NCI-H1048 (cell line): Measurements from ENCODE around the gene DAPK3.
A peak's percentile ranks its signal among the peaks of the same experiment; 100 is the strongest.
"Not testable (repeated sequence)": the region's sequence is repeated elsewhere in the genome, so short reads cannot be mapped to it uniquely, and the experiment has no call there.

Source experiments
- DNase-seq: peaks from one replicate; lab custom pipeline; 2025; lab: John Stamatoyannopoulos, UW

Gene DAPK3

DNA sequence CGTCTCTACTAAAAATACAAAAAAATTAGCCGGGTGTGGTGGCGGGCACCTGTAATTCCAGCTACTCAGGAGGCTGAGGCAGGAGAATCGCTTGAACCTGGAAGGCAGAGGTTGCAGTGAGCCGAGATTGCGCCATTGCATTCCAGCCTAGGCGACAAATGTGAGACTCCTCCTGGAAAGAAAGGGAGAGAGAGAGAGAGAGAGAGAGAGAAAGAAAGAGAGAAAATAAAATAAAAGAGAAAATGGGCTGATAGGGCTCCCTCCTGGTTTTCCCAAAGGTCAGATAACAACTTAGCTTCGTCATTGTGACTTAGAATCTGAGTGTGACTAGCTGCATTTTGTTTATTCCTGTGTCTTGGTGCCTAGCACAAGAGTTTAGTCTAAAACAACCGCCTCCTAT lies 34.5 kb upstream of the DAPK3 start:
- DNase-seq: not testable (repeated sequence)

- DNase-seq: not testable (repeated sequence)
Observed at GRCh38 chr19:4000798-4001197, 29.9 kb upstream of the DAPK3 start.

DNA sequence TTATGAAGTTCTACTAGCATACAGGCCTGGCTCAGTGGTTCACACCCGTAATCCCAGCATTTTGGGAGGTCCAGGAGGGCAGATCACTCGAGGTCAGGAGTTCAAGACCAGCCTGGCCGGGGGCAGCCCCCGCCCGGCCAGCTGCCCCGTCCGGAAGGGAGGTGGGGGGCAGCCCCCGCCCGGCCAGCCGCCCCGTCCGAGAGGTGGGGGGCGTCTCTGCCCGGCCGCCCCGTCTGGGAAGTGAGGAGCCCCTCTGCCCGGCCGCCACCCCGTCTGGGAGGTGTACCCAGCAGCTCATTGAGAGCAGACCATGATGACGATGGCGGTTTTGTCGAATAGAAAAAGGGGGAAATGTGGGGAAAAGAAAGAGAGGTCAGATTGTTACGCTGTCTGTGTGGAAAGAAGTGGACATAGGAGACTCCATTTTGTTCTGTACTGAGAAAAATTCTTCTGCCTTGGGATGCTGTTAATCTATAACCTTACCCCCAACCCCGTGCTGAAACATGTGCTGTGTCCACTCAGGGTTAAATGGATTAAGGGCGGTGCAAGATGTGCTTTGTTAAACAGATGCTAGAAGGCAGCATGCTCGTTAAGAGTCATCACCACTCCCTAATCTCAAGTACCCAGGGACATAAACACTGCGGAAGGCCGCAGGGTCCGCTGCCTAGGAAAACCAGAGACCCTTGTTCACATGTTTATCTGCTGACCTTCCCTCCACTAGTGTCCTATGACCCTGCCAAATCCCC lies 27.9 kb upstream of the DAPK3 start:
- DNase-seq: not testable (repeated sequence)

GRCh38 chr19:3995607-3996006 lies 24.7 kb upstream of the DAPK3 start:
- no peak for DNase-seq

- DNase-seq: no peak
Observed at GRCh38 chr19:3990815-3991117, 19.9 kb upstream of the DAPK3 start.

DNA sequence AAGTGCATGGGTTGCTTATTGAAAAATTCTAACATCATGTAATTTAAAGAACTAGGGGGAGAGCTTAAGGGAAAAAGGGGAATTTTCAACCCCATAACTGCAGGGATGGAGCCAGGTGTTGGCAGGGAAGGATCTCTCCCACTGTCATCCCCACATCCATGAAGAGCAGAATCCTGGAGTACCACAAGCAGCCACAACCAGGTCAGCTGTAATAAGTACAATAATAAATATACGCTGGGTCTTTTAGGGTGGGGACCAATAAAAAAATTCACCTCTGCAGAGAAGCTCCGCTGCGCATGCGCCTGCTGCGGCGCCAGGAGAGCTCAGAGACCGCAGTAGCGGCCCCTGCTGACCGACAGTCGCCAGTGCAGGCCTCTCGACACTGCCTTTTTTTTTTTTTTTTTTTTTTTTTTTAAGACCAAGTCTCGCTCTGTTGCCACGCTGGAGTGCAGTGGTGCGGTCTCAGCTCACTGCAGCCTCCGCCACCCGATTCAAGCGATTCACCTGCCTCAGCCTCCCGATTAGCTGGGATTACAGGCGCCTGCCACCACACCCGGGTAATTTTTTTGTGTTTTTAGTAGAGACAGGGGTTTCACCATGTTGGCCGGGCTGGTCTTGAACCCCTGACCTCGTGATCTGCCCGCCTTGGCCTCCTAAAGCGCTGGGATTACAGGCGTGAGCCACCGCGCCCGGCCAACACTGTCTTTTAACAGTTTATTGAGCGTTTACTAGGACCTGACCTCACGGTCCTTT lies 16.9 kb upstream of the DAPK3 start:
- peak; percentile 84 for DNase-seq

DNA sequence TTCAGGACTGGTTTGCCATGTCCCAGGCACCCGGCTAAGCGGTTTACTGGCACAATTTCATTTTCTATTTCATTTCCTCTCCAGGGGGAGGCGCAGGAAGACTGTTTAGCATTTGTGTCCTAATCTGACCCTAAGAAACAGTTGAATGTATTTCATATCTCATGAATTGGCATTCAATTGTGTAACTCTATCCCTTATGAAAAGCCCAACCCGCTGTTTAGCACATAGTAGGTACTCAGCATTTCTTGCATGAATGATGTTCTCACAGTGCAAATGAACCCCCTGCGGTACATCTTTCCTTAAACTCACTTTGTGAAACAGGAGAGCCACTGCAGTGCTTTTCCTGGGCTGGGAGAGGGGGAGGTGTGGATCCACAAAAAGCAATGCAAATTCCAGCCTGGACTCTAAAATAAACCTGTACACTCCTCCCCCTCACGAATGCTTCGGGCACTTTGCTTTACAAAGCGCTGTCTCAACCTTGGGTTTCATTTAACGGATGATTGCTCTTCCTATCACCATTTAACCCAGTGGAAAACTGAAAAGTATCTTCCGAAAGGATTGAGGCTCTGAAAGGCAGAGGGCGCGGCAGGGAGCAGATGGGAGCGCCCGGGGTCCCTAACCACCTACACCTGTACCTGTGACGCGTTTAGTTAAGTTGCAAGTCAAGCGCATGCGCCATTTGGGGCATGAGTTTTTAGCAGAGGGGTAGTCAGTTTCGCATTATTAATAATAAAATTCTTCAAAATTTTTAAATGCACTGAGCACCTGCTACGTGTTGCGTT lies 15.6 kb upstream of the DAPK3 start:
- DNase-seq: peak; percentile 71

GRCh38 chr19:3985643-3986259 lies 14.9 kb upstream of the DAPK3 start:
- DNase-seq: no peak

DNA sequence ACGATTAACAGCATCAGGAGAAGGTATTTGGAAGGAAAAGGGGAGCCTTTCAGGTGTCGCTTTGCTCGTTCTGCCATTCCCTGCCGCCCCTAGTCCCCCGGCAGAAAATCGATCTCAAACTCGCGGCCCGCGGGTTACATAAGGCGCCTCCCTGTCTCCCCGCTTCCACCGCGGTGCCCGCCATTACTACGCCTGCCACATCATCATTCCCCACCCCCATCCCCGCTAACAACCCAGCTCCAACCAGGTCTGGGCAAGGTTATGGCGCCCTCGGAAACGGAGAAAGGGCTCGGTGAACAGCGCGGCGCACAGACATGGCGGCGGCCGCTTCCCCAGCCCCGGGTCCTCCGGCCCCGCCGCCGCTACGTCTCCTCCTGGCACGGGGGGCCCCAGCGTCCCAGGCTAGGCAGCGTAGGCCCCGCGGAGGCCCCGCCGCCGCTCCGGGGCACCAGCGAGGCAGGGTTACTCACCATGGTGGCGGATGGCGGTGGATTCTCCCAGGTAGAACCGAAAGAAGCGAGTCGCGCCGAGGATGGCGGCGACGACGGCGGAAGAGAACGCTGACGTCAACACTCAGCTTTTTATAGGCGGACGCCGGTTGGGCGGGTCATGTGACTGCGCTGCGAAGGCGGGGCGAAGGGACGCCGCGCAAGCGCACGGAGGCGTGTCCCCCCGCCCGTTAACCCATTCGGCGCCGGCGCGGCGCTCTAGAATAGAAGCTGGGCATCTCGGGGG lies 14.2 kb upstream of the DAPK3 start, which contains the start of gene EEF2:
Gene EEF2, minus strand, starts transcription at position 556 of the 735 bp plus-strand sequence. Its CDS starts 83 bp downstream, at position 473.
- DNase-seq: peak; percentile 74

GRCh38 chr19:3984584-3984907 lies 13.6 kb upstream of the DAPK3 start:
- no peak for DNase-seq

DNA sequence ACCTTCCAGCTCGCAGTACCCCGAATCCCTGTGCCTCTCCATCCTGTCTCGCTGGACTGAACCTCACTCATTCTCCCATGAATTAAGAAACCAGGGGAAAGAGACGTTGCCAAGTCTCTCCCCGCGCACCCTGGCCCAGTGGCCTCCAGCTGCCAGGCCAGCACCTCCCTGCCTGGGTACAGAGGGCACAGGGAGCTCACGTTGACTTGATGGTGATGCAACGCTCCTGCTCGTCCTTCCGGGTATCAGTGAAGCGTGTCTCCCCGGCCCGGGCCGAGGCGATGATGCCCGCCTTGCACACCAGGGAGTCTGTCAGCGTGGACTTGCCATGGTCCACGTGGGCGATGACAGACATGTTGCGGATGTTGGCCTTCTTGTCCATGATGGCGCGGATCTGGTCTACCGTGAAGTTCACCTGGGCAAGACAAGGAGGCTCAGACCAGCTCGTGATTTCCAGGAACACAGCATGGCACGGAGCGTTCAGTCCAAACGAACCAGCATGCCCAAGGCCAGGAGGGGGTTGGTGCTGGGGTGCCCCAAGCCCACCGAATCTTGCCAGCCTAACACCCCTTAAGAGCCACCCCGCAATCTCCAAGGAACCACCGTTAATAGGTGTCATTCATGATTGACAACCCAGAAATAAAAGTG lies 13.2 kb upstream of the DAPK3 start:
- no peak for DNase-seq

GRCh38 chr19:3983542-3983914 lies 12.6 kb upstream of the DAPK3 start:
- DNase-seq: no peak

DNA sequence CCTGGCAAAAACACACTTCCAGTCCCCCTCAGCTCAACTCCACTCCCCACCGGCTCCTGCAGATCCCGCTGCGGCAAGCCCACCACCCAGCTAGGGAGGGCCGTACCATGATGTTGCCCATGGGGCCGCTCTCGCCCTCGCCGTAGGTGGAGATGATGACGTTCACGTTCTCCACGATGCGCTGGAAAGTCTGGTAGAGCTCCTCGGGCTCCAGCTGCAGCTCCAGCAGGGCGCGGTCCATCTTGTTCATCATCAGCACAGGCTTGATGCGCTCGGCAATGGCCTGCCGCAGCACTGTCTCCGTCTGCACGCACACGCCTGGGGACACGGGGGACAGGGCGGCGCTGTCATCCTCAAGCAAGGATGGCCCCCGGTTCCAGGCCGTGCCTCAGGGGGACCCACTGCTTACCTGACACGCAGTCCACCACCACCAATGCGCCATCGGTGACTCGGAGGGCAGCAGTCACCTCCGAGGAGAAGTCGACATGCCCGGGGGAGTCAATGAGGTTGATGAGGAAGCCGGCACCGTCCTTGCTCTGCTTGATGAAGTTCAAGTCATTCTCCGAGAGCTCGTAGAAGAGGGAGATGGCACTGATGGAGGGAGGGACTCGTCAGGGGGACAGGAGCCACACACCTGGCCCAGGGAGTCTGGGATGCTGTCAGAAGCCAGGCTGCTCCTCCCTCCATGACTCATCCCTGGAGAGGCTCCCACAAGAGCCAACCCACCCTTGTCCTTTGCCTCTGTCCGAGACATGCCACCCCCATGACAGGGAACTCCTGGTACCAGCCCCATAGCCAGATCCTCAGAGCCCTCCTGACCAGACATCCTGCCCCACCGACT lies 12.0 kb upstream of the DAPK3 start:
- DNase-seq: no peak

GRCh38 chr19:3981736-3982681 lies 11.1 kb upstream of the DAPK3 start:
- DNase-seq: no peak

- no peak for DNase-seq
Observed at GRCh38 chr19:3981373-3981735, 10.5 kb upstream of the DAPK3 start.

- DNase-seq: no peak
Observed at GRCh38 chr19:3980353-3981251, 9.7 kb upstream of the DAPK3 start.

DNA sequence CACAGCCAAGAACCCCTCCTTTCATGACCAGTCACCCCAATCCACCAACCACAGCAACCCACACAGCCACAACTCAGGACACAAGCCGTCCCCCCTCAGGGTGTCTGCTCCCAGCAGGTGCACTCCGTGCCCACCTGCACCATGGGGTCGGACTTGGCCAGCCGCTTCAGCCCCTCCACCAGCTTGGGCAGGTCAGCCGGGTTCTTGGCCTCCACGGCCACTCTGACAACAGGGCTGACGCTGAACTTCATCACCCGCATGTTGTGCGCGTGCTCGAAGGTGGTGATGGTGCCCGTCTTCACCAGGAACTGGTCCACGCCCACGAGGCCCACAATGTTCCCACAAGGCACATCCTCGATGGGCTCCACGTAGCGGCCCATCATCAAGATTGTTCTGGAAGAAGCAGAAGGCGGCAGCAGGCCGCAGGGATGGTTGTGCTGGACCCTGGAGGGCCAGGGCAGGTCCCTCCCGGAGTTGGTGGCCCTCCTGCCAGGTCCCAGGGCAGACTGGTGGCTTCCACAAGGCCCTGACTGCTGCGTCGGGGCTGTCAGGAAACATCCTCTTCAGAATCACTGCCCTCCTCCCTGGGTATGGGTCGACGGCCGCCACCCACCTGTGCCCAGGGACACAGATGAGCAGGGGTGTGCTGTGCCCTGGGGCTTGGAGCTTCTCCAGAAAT lies 8.9 kb upstream of the DAPK3 start:
- DNase-seq: no peak

GRCh38 chr19:3979289-3979673 lies 8.4 kb upstream of the DAPK3 start:
- no peak for DNase-seq
